Retinal pigment epithelial cell (primary cell): Measurements from ENCODE around the gene LHX2.

Source experiments
- DNase-seq: peaks from one replicate; pipeline ENCODE4 v3.0.0-alpha.2; 2010; ENCODE audit warnings: low read depth
- H3K4me3 ChIP-seq: 2 replicates; pipeline ENCODE4 v1.5.1; 2011; ENCODE audit warnings: mild to moderate bottlenecking, low read length, control low read depth, moderate library complexity
- CTCF ChIP-seq: conservative IDR thresholded peaks from 2 replicates; pipeline ENCODE4 v1.5.1; 2011; ENCODE audit warnings: low read depth, low read length, control low read depth, inconsistent platforms

The LHX2 gene

GRCh38 chr9:124054582-124055227 lies 43.1 kb downstream of the LHX2 start:
- peak; percentile 31 for TF ChIP-seq CTCF
- H3K4me3 ChIP-seq, result no peak overlapping the region
- DNase-seq, result no peak

GRCh38 chr9:124060844-124061605 lies 49.5 kb downstream of the LHX2 start:
- no peak for DNase-seq
- TF ChIP-seq CTCF, result no peak
- no peak overlapping the region for H3K4me3 ChIP-seq

- TF ChIP-seq CTCF, result peak; percentile 4
- no peak for DNase-seq
- H3K4me3 ChIP-seq, result no peak overlapping the region
These were observed 50.6 kb downstream of the LHX2 start for GRCh38 chr9:124062172-124062571.

GRCh38 chr9:124066783-124067577 lies 55.4 kb downstream of the LHX2 start:
- no peak overlapping the region for H3K4me3 ChIP-seq
- DNase-seq, result no peak
- TF ChIP-seq CTCF, result no peak

GRCh38 chr9:124068251-124068650 lies 56.7 kb downstream of the LHX2 start:
- H3K4me3 ChIP-seq, result no peak overlapping the region
- no peak for TF ChIP-seq CTCF
- DNase-seq, result no peak

- TF ChIP-seq CTCF, result no peak
- no peak for DNase-seq
- H3K4me3 ChIP-seq, result no peak overlapping the region
These were observed 63.2 kb downstream of the LHX2 start for GRCh38 chr9:124074746-124075145.
